NCI-H345 treated with DMSO at 0.1 percent for 48 hours (cell line): ENCODE results near the gene PTPDC1.
"Not testable (repeated sequence)": the region's sequence is repeated elsewhere in the genome, so short reads cannot be mapped to it uniquely, and the experiment has no call there.

Source experiments
- DNase-seq: peaks from one replicate; lab custom pipeline; 2025; ENCODE audit not compliant: unreplicated experiment; lab: John Stamatoyannopoulos, UW

PTPDC1 gene

GRCh38 chr9:94094219-94095145 is 10.2 kb downstream of the PTPDC1 start:
- not testable (repeated sequence) for DNase-seq

GRCh38 chr9:94096819-94097577 is 12.7 kb downstream of the PTPDC1 start:
- no peak for DNase-seq

GRCh38 chr9:94097788-94098414 is 13.6 kb downstream of the PTPDC1 start:
- no peak for DNase-seq

- DNase-seq: no peak
Measured at GRCh38 chr9:94100152-94100879, 16.1 kb downstream of the PTPDC1 start.

GRCh38 chr9:94101162-94101853 is 17.0 kb downstream of the PTPDC1 start:
- no peak for DNase-seq

- no peak for DNase-seq
Measured at GRCh38 chr9:94108584-94108983, 24.3 kb downstream of the PTPDC1 start.

GRCh38 chr9:94110821-94111252 is 26.6 kb downstream of the PTPDC1 start:
- DNase-seq: no peak

- no peak for DNase-seq
Measured at GRCh38 chr9:94111446-94111845, 27.2 kb downstream of the PTPDC1 start.

GRCh38 chr9:94112716-94113465 is 28.6 kb downstream of the PTPDC1 start:
- no peak for DNase-seq

GRCh38 chr9:94120088-94120487 is 35.8 kb downstream of the PTPDC1 start:
- DNase-seq: not testable (repeated sequence)

GRCh38 chr9:94120854-94121376 is 36.7 kb downstream of the PTPDC1 start:
- no peak for DNase-seq

- no peak for DNase-seq
Measured at GRCh38 chr9:94126844-94127243, 42.6 kb downstream of the PTPDC1 start.

GRCh38 chr9:94127806-94128205 is 43.5 kb downstream of the PTPDC1 start:
- DNase-seq: no peak

GRCh38 chr9:94128580-94128979 is 44.3 kb downstream of the PTPDC1 start:
- no peak for DNase-seq

- DNase-seq: no peak
Measured at GRCh38 chr9:94134629-94135028, 50.4 kb downstream of the PTPDC1 start.

- DNase-seq: no peak
Measured at GRCh38 chr9:94135222-94135621, 51.0 kb downstream of the PTPDC1 start.

- DNase-seq: no peak
Measured at GRCh38 chr9:94139672-94140417, 55.6 kb downstream of the PTPDC1 start.

GRCh38 chr9:94140418-94140780 is 56.1 kb downstream of the PTPDC1 start:
- DNase-seq: no peak
